LNCaP clone FGC (cell line): ENCODE results near the gene RAB10.

ENCODE experiments used
- DNase-seq: peaks from one replicate; pipeline ENCODE4 v3.0.0-alpha.2; 2011; ENCODE audit warnings: low read depth
- H3K4me3 ChIP-seq: 2 replicates; pipeline ENCODE4 v1.5.1; 2011; ENCODE audit warnings: mild to moderate bottlenecking, low read depth, low read length, control low read depth
- TF ChIP-seq, protein P1 (sequence below): IDR thresholded peaks from 2 replicates; pipeline ENCODE4 v1.5.1; 2012; ENCODE audit warnings: mild to moderate bottlenecking; ENCODE audit not compliant: control insufficient read depth, insufficient read depth; ENCODE audit errors: extremely low read depth

Gene RAB10

DNA sequence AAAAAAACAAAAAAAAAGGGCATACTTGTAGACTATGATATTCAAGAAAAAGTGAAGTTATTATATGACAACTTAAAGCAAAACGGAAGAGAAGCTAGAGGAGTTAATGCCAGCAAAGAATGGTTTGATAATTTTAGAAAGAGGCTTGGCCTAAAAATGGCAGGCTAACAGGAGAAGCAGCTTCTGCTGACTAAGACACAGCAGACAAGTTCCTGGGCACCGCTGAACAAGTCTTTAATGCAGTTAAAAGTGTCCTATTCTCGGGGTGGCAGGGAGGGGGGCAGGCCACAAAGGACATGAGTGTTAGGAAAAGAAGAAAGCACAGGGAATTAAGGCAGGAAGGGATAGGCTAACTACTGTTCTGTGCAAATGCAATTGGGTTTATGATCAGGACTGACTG, 88.7 kb downstream of the RAB10 start:
- no peak for DNase-seq
- TF ChIP-seq, protein P1, sequence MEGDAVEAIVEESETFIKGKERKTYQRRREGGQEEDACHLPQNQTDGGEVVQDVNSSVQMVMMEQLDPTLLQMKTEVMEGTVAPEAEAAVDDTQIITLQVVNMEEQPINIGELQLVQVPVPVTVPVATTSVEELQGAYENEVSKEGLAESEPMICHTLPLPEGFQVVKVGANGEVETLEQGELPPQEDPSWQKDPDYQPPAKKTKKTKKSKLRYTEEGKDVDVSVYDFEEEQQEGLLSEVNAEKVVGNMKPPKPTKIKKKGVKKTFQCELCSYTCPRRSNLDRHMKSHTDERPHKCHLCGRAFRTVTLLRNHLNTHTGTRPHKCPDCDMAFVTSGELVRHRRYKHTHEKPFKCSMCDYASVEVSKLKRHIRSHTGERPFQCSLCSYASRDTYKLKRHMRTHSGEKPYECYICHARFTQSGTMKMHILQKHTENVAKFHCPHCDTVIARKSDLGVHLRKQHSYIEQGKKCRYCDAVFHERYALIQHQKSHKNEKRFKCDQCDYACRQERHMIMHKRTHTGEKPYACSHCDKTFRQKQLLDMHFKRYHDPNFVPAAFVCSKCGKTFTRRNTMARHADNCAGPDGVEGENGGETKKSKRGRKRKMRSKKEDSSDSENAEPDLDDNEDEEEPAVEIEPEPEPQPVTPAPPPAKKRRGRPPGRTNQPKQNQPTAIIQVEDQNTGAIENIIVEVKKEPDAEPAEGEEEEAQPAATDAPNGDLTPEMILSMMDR: no peak
- H3K4me3 ChIP-seq: no peak overlapping the region

DNA sequence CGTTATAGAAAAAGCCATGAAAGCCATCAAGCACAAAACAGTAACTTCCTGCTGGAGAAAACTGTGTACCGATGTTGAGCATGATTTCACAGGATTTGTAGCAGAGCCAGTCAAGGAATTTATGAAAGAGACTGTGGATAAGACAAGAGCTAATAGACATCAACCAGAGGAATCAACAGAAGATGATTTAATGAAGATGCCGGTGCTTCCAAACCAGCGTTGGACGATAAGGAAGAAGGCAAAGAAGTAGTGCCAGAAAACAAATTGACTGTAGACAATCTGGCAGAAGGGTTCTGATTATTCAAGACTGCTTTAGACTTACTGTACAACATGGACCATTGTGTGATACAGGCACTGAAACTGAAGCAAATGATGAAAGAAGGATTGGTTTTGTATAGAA, 89.5 kb downstream of the RAB10 start:
- TF ChIP-seq, protein P1: no peak
- DNase-seq: no peak
- no peak overlapping the region for H3K4me3 ChIP-seq

DNA sequence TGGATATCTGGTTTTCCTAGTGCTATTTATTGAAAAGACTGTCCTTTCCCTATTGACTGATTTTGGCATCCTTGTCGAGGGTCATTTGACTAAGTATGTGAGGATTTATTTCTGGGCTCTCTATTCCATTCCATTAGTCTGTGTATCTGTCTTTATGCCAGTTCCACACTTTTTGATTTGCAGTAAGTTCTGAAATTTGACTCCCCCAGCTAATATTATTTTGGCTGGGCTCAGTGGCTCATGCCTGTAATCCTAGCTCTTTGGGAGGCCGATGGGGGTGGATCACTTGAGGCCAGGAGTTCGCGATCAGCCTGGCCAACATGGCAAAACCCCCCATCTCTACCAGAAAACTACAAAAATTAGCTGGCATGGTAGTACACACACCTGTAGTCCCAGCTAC, 92.2 kb downstream of the RAB10 start:
- TF ChIP-seq, protein P1: no peak
- no peak for DNase-seq
- no peak overlapping the region for H3K4me3 ChIP-seq

DNA sequence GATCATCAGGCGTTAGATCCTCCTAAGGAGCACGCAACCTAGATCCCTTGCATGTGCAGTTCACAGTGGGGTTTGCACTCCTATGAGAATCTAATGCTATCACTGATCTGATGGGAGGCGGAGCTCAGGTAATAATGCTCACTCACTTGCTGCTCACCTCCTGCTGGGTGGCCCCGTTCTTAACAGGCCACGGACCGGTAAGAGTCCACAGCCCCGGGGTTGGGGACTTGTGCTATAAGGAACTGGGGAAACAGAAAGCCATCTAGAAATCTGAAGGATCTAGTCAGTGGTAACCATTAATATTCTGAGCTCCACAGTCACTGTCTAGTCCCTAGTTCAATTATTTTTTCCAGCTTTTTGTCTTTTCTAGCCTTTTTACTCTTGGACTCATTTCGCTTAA, 94.3 kb downstream of the RAB10 start:
- TF ChIP-seq, protein P1: no peak
- DNase-seq: no peak
- no peak overlapping the region for H3K4me3 ChIP-seq

DNA sequence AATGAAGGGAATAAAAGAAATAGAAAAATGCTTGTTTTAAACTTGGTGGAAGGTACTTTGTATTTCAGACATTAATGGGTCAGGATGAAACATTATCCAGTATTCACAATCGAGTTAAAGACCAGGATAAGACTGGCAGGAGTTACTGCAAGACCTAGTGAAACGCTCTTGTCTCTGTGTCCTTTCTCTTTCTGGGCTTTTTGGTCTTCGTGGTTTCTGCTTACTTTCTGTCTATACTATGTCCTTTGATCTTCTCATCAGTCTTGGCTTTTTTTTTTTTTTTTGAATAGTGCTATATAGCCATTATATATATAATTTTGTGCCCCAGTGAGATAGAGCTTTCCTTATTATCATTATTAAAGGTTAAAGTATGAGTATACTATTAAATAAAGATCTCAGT, 96.9 kb downstream of the RAB10 start:
- no peak overlapping the region for H3K4me3 ChIP-seq
- DNase-seq: no peak
- TF ChIP-seq, protein P1: no peak

DNA sequence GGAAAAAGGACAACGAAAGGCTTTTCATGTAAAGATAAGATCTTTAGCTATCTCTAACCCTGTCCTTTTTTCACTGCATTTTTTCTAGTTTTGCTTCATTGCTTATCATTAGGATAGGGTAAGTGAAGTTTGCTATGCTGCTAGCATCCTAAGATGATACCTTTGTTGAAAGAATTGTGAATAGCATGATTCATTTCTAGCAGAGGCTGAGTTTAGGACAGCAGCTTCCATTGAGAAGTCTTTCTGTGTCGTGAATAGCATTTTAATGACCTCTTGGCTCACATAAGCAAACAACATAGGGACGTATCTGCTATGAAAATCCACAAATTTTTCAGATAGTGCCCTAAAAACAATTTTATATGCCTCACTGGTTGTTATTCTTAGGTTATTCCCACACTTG, 102.6 kb downstream of the RAB10 start:
- no peak for DNase-seq
- TF ChIP-seq, protein P1: no peak
- no peak overlapping the region for H3K4me3 ChIP-seq
